Measurements from ENCODE around the gene SOCS6. TPM values are rescaled to one million over a fixed set of nuclear protein-coding genes. Genes with fewer than 3 reads are reported as not detected.

Gene SOCS6
- total RNA-seq, 1 experiment from 2014 or later = 15.5 TPM

DNA sequence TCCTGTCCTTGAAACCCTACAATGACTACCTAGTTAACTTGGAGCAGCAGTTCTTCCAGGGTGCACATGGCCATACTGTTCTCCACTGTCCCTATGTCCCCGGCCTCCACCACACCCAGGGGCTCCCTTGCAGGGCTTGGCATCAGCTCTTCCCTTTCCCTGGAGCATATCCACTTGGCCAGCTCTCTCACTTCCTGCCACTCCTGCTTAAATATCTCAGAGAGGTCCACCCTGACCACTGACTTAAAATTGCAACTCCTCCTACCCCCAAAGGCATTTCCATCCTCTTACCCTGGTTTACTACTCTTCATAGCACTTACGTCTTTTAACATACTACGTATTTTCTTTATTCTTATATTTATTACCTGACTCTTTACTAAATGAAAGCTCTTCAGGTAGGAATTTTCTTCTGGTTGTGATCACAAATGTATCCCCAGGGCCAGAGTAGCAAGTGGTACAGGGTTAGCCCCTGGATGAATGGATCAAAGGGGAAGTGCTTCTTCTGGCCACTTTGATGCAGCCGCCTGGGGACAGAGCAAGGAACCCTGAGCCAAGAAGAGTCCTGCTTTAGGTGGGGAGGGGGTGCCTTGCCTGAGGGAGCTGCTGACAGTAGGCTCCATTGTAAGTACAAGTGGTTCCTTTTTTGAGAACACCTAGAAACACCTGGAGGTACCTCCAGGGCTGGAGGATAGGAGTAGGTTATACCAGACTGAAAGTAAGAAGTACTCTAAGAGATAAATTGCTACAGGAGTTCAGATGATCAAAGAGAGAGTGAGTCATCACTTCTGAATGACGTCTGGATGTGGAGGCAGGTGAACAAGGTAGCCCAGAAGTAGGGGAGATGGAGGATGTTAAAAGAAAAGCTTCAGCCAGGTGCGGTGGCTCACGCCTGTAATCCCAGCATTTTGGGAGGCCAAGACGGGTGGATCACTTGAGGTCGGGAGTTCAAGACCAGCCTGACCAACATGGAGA is 82.2 kb downstream of the SOCS6 start:
- no peaks in the 10 kb centered on the region for H3K36me3 ChIP-seq (ENCODE audit: insufficient read depth, low read length, poor library complexity, severe bottlenecking)
- TF ChIP-seq, protein P1, sequence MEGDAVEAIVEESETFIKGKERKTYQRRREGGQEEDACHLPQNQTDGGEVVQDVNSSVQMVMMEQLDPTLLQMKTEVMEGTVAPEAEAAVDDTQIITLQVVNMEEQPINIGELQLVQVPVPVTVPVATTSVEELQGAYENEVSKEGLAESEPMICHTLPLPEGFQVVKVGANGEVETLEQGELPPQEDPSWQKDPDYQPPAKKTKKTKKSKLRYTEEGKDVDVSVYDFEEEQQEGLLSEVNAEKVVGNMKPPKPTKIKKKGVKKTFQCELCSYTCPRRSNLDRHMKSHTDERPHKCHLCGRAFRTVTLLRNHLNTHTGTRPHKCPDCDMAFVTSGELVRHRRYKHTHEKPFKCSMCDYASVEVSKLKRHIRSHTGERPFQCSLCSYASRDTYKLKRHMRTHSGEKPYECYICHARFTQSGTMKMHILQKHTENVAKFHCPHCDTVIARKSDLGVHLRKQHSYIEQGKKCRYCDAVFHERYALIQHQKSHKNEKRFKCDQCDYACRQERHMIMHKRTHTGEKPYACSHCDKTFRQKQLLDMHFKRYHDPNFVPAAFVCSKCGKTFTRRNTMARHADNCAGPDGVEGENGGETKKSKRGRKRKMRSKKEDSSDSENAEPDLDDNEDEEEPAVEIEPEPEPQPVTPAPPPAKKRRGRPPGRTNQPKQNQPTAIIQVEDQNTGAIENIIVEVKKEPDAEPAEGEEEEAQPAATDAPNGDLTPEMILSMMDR (conservative IDR thresholded peaks at IDR 0.05; ENCODE audit: low read depth, low read length) = no peak
- no peak for TF ChIP-seq EZH2 (IDR thresholded peaks at IDR 0.05; ENCODE audit: borderline replicate concordance, low read depth, low read length, poor library complexity, severe bottlenecking)
- H3K4me3 ChIP-seq (ENCODE audit: low read depth, low read length, poor library complexity, severe bottlenecking) = no peak overlapping the region
- ChIA-PET POLR2A (ENCODE audit: low non-redundant PET) (no interaction called here), CTCF (no interaction called here)
- no TSS peak for BruUV-seq (replicated peaks)
- intact Hi-C loops (cut with micrococcal nuclease; ENCODE audit: unreplicated experiment) = no loop called here
- no peaks in the 10 kb centered on the region for H3K4me1 ChIP-seq (ENCODE audit: insufficient read depth, low read length, poor library complexity, severe bottlenecking)
- no peaks in the 10 kb centered on the region for H3K9me3 ChIP-seq (ENCODE audit: low read depth, low read length, poor library complexity, severe bottlenecking)
- no peak for DNase-seq (ENCODE audit: low spot score)
- H3K27ac ChIP-seq (ENCODE audit: low read depth, low read length, poor library complexity, severe bottlenecking) = no peak overlapping the region
- no peaks in the 10 kb centered on the region for H3K27me3 ChIP-seq (replicated peaks; ENCODE audit: insufficient read depth, low read depth, low read length, poor library complexity)

DNA sequence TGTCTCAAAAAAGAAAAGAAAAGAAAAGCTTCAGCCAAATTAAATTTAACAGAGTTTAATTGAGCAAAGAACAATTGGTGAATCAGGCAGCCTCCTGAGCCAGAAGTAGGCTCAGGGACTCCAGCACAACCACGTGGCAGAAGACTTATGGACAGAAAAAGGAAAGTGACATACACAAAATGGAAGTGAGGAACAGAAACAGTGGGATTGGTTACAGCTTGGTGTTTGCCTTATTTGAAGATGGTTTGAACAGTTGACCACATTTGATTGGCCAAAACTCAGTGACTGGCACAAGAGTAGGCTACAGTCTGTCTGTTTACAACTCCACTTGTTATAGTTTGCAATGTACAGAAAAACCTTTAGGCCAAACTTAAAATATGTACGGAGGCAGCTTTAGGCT is 83.1 kb downstream of the SOCS6 start:
- CTCF ChIA-PET = no interaction called here
- Histone ChIP-seq H3K4me1 (ENCODE audit: insufficient read depth, low read length, poor library complexity, severe bottlenecking) (no peaks in the 10 kb centered on the region), H3K9me3 (ENCODE audit: low read depth, low read length, poor library complexity, severe bottlenecking) (no peaks in the 10 kb centered on the region), H3K27me3 (replicated peaks; ENCODE audit: insufficient read depth, low read depth, low read length, poor library complexity) (no peaks in the 10 kb centered on the region), H3K36me3 (ENCODE audit: insufficient read depth, low read length, poor library complexity, severe bottlenecking) (no peaks in the 10 kb centered on the region), H3K27ac (ENCODE audit: low read depth, low read length, poor library complexity, severe bottlenecking) (no peak overlapping the region), H3K4me3 (ENCODE audit: low read depth, low read length, poor library complexity, severe bottlenecking) (no peak overlapping the region)
- no peak for DNase-seq (ENCODE audit: low spot score)
- intact Hi-C loops (cut with micrococcal nuclease; ENCODE audit: unreplicated experiment) = no loop called here
- POLR2A ChIA-PET (ENCODE audit: low non-redundant PET) = no interaction called here
- no TSS peak for BruUV-seq (replicated peaks)
- TF ChIP-seq, protein P1 (conservative IDR thresholded peaks at IDR 0.05; ENCODE audit: low read depth, low read length) = no peak
- no peak for TF ChIP-seq EZH2 (IDR thresholded peaks at IDR 0.05; ENCODE audit: borderline replicate concordance, low read depth, low read length, poor library complexity, severe bottlenecking)

- Histone ChIP-seq H3K27me3 (replicated peaks; ENCODE audit: insufficient read depth, low read depth, low read length, poor library complexity) (no peaks in the 10 kb centered on the region), H3K36me3 (ENCODE audit: insufficient read depth, low read length, poor library complexity, severe bottlenecking) (no peaks in the 10 kb centered on the region), H3K9me3 (ENCODE audit: low read depth, low read length, poor library complexity, severe bottlenecking) (no peaks in the 10 kb centered on the region), H3K4me1 (ENCODE audit: insufficient read depth, low read length, poor library complexity, severe bottlenecking) (no peaks in the 10 kb centered on the region), H3K4me3 (ENCODE audit: low read depth, low read length, poor library complexity, severe bottlenecking) (no peak overlapping the region), H3K27ac (ENCODE audit: low read depth, low read length, poor library complexity, severe bottlenecking) (no peak overlapping the region)
- TF ChIP-seq EZH2 (IDR thresholded peaks at IDR 0.05; ENCODE audit: borderline replicate concordance, low read depth, low read length, poor library complexity, severe bottlenecking) = no peak
- TF ChIP-seq, protein P1 (conservative IDR thresholded peaks at IDR 0.05; ENCODE audit: low read depth, low read length) = no peak
- ChIA-PET POLR2A (ENCODE audit: low non-redundant PET) (no interaction called here), CTCF (no interaction called here)
- no TSS peak for BruUV-seq (replicated peaks)
- no peak for DNase-seq (ENCODE audit: low spot score)
- intact Hi-C loops (cut with micrococcal nuclease; ENCODE audit: unreplicated experiment) = no loop called here
Observed at GRCh38 chr18:70372450-70373041, 83.7 kb downstream of the SOCS6 start.
